HEK293 (cell line): ENCODE data around the gene SHMT2.

Source experiments
- GLIS1 ChIP-seq: fragments of 450-650 bp; formaldehyde crosslinking; IDR thresholded peaks from 2 replicates; pipeline ENCODE4 v1.5.1; 2016; ENCODE audit warnings: missing biosample characterization, missing genetic modification characterization
- KLF1 ChIP-seq: fragments of 450-650 bp; formaldehyde crosslinking; IDR thresholded peaks from 2 replicates; pipeline ENCODE4 v1.5.1; 2016; ENCODE audit warnings: missing biosample characterization, missing genetic modification characterization
- ZNF214 ChIP-seq: fragments of 450-650 bp; formaldehyde crosslinking; IDR thresholded peaks from 2 replicates; pipeline ENCODE4 v1.5.1; 2017; ENCODE audit warnings: missing biosample characterization, mild to moderate bottlenecking, missing genetic modification characterization, borderline replicate concordance

GRCh38 chr12:57181072-57181471 lies 48.4 kb upstream of the SHMT2 start:
- TF ChIP-seq ZNF214 (tag by site-specific recombination) (no peak), GLIS1 (no peak), KLF1 (no peak)
